ENCODE results near the gene CEL.
"Not testable (repeated sequence)": the region's sequence is repeated elsewhere in the genome, so short reads cannot be mapped to it uniquely, and the experiment has no call there.

The CEL gene

GRCh38 chr9:133064241-133065069 is 2.7 kb downstream of the CEL start:
- Histone ChIP-seq H3K9ac (ENCODE audit: low read length) (no peak overlapping the region), H3K36me3 (ENCODE audit: control insufficient read depth, insufficient read depth, low read length) (0 out of 2 replicates have a peak, but pooled peaks cover 7% of the 10 kb centered on the region), H3K27ac (ENCODE audit: low read depth, low read length) (no peak overlapping the region), H3K4me1 (ENCODE audit: control insufficient read depth, insufficient read depth, low read length) (peaks cover 20% of the 10 kb centered on the region), H3K27me3 (ENCODE audit: control insufficient read depth, insufficient read depth, low read length) (no peaks in the 10 kb centered on the region), H3K4me3 (ENCODE audit: low read depth, low read length) (no peak overlapping the region), H3K9me3 (ENCODE audit: control insufficient read depth, insufficient read depth, low read depth, low read length) (no peaks in the 10 kb centered on the region)

- no peaks in the 10 kb centered on the region for H3K27me3 ChIP-seq (ENCODE audit: control insufficient read depth, insufficient read depth, low read length)
- no peak overlapping the region for H3K9ac ChIP-seq (ENCODE audit: low read length)
- H3K27ac ChIP-seq (ENCODE audit: low read depth, low read length): no peak overlapping the region
- no peaks in the 10 kb centered on the region for H3K9me3 ChIP-seq (ENCODE audit: control insufficient read depth, insufficient read depth, low read depth, low read length)
- H3K36me3 ChIP-seq (ENCODE audit: control insufficient read depth, insufficient read depth, low read length): 0 out of 2 replicates have a peak, but pooled peaks cover 7% of the 10 kb centered on the region
- no peak overlapping the region for H3K4me3 ChIP-seq (ENCODE audit: low read depth, low read length)
- H3K4me1 ChIP-seq (ENCODE audit: control insufficient read depth, insufficient read depth, low read length): peaks cover 15% of the 10 kb centered on the region
Observed at GRCh38 chr9:133065070-133065388, 3.2 kb downstream of the CEL start.

GRCh38 chr9:133066181-133066983 is 4.6 kb downstream of the CEL start:
- H3K27me3 ChIP-seq (ENCODE audit: control insufficient read depth, insufficient read depth, low read length): no peaks in the 10 kb centered on the region
- no peaks in the 10 kb centered on the region for H3K9me3 ChIP-seq (ENCODE audit: control insufficient read depth, insufficient read depth, low read depth, low read length)
- H3K9ac ChIP-seq (ENCODE audit: low read length): no peak overlapping the region
- H3K36me3 ChIP-seq (ENCODE audit: control insufficient read depth, insufficient read depth, low read length): peaks cover 9% of the 10 kb centered on the region; the same call in 1 of the 2 replicates
- H3K27ac ChIP-seq (ENCODE audit: low read depth, low read length): no peak overlapping the region
- no peak overlapping the region for H3K4me3 ChIP-seq (ENCODE audit: low read depth, low read length)
- peaks cover 5% of the 10 kb centered on the region for H3K4me1 ChIP-seq (ENCODE audit: control insufficient read depth, insufficient read depth, low read length)

GRCh38 chr9:133067006-133067405 is 5.2 kb downstream of the CEL start:
- H3K27me3 ChIP-seq (ENCODE audit: control insufficient read depth, insufficient read depth, low read length): no peaks in the 10 kb centered on the region
- H3K36me3 ChIP-seq (ENCODE audit: control insufficient read depth, insufficient read depth, low read length): peaks cover 9% of the 10 kb centered on the region; the same call in 1 of the 2 replicates
- no peaks in the 10 kb centered on the region for H3K9me3 ChIP-seq (ENCODE audit: control insufficient read depth, insufficient read depth, low read depth, low read length)
- no peaks in the 10 kb centered on the region for H3K4me1 ChIP-seq (ENCODE audit: control insufficient read depth, insufficient read depth, low read length)
- no peak overlapping the region for H3K27ac ChIP-seq (ENCODE audit: low read depth, low read length)
- H3K9ac ChIP-seq (ENCODE audit: low read length): no peak overlapping the region
- no peak overlapping the region for H3K4me3 ChIP-seq (ENCODE audit: low read depth, low read length)

GRCh38 chr9:133067813-133068212 is 6.0 kb downstream of the CEL start:
- Histone ChIP-seq H3K4me1 (ENCODE audit: control insufficient read depth, insufficient read depth, low read length) (no peaks in the 10 kb centered on the region), H3K9me3 (ENCODE audit: control insufficient read depth, insufficient read depth, low read depth, low read length) (no peaks in the 10 kb centered on the region), H3K27me3 (ENCODE audit: control insufficient read depth, insufficient read depth, low read length) (no peaks in the 10 kb centered on the region), H3K36me3 (ENCODE audit: control insufficient read depth, insufficient read depth, low read length) (peaks cover 9% of the 10 kb centered on the region; the same call in 1 of the 2 replicates), H3K27ac (ENCODE audit: low read depth, low read length) (no peak overlapping the region), H3K4me3 (ENCODE audit: low read depth, low read length) (no peak overlapping the region), H3K9ac (ENCODE audit: low read length) (no peak overlapping the region)

GRCh38 chr9:133068431-133068830 is 6.7 kb downstream of the CEL start:
- H3K4me3 ChIP-seq (ENCODE audit: low read depth, low read length); H3K4me1 ChIP-seq (ENCODE audit: control insufficient read depth, insufficient read depth, low read length); H3K9ac ChIP-seq (ENCODE audit: low read length); H3K9me3 ChIP-seq (ENCODE audit: control insufficient read depth, insufficient read depth, low read depth, low read length); H3K27me3 ChIP-seq (ENCODE audit: control insufficient read depth, insufficient read depth, low read length); H3K27ac ChIP-seq (ENCODE audit: low read depth, low read length); H3K36me3 ChIP-seq (ENCODE audit: control insufficient read depth, insufficient read depth, low read length): not testable (repeated sequence)

- H3K27ac ChIP-seq (ENCODE audit: low read depth, low read length); H3K4me1 ChIP-seq (ENCODE audit: control insufficient read depth, insufficient read depth, low read length); H3K36me3 ChIP-seq (ENCODE audit: control insufficient read depth, insufficient read depth, low read length); H3K27me3 ChIP-seq (ENCODE audit: control insufficient read depth, insufficient read depth, low read length); H3K9me3 ChIP-seq (ENCODE audit: control insufficient read depth, insufficient read depth, low read depth, low read length); H3K9ac ChIP-seq (ENCODE audit: low read length); H3K4me3 ChIP-seq (ENCODE audit: low read depth, low read length): not testable (repeated sequence)
Observed at GRCh38 chr9:133070500-133070961, 8.8 kb downstream of the CEL start.

GRCh38 chr9:133070985-133071384 is 9.2 kb downstream of the CEL start:
- H3K27ac ChIP-seq (ENCODE audit: low read depth, low read length); H3K4me1 ChIP-seq (ENCODE audit: control insufficient read depth, insufficient read depth, low read length); H3K4me3 ChIP-seq (ENCODE audit: low read depth, low read length); H3K27me3 ChIP-seq (ENCODE audit: control insufficient read depth, insufficient read depth, low read length); H3K9me3 ChIP-seq (ENCODE audit: control insufficient read depth, insufficient read depth, low read depth, low read length); H3K36me3 ChIP-seq (ENCODE audit: control insufficient read depth, insufficient read depth, low read length); H3K9ac ChIP-seq (ENCODE audit: low read length): not testable (repeated sequence)

GRCh38 chr9:133071484-133072150 is 9.8 kb downstream of the CEL start:
- Histone ChIP-seq H3K4me1 (ENCODE audit: control insufficient read depth, insufficient read depth, low read length) (no peaks in the 10 kb centered on the region; the same call in 1 of the 2 replicates), H3K4me3 (ENCODE audit: low read depth, low read length) (no peak overlapping the region), H3K9ac (ENCODE audit: low read length) (no peak overlapping the region), H3K9me3 (ENCODE audit: control insufficient read depth, insufficient read depth, low read depth, low read length) (no peaks in the 10 kb centered on the region), H3K36me3 (ENCODE audit: control insufficient read depth, insufficient read depth, low read length) (peaks cover 9% of the 10 kb centered on the region; the same call in 1 of the 2 replicates), H3K27me3 (ENCODE audit: control insufficient read depth, insufficient read depth, low read length) (no peaks in the 10 kb centered on the region), H3K27ac (ENCODE audit: low read depth, low read length) (no peak overlapping the region)

GRCh38 chr9:133072210-133072609 is 10.4 kb downstream of the CEL start:
- not testable (repeated sequence) for H3K27me3 ChIP-seq (ENCODE audit: control insufficient read depth, insufficient read depth, low read length); H3K36me3 ChIP-seq (ENCODE audit: control insufficient read depth, insufficient read depth, low read length); H3K27ac ChIP-seq (ENCODE audit: low read depth, low read length); H3K9me3 ChIP-seq (ENCODE audit: control insufficient read depth, insufficient read depth, low read depth, low read length); H3K9ac ChIP-seq (ENCODE audit: low read length); H3K4me3 ChIP-seq (ENCODE audit: low read depth, low read length); H3K4me1 ChIP-seq (ENCODE audit: control insufficient read depth, insufficient read depth, low read length)

Measured in HUES6 (cell line).